Activated CD4-positive, alpha-beta T cell treated with anti-CD3 and anti-CD28 coated beads for 48 hours (primary cell): ENCODE data around the gene CACNB2.
"Not testable (repeated sequence)": the region's sequence is repeated elsewhere in the genome, so short reads cannot be mapped to it uniquely, and the experiment has no call there.

Experiments
- DNase-seq: peaks from one replicate; pipeline ENCODE4 v3.0.0-alpha.2; 2020

Gene CACNB2

DNA sequence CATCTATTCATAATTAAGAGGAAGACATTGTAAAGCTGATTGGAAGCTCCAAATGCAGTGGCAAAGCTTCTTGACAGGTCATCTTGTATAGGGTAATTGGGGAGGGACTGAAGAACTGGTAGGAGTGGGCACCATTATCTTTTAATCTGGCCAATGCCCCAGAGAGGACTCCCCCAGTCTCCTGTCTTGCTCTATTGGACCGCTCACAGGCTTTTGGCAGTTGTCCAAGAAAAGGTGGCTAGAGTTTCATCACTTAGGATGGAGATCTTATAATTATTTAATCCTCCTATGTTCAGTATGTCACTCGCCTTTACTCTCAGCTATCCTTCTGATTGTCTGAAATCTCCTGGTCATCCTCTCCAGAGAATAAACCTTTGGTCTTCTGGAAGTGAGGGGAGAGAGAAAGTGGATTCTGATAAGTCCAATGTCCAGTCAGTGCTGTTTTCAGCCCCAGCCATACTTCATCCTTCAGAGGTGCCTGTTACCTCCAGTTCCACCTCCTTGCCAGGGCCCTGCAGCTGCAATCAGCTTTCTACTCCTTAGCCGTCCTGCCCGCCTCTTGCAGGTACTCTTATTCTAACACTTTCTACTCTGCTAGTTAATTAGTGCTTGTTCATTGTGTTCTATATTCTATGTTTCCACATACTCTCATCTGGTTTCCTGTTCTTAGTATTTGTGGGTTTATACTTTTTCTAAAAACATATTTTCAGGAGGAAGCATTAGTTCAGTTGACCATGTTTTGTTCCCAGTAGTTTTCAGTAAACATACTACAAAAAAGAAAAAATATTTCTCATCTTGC lies 269.6 kb downstream of the CACNB2 start:
- DNase-seq, result no peak

DNA sequence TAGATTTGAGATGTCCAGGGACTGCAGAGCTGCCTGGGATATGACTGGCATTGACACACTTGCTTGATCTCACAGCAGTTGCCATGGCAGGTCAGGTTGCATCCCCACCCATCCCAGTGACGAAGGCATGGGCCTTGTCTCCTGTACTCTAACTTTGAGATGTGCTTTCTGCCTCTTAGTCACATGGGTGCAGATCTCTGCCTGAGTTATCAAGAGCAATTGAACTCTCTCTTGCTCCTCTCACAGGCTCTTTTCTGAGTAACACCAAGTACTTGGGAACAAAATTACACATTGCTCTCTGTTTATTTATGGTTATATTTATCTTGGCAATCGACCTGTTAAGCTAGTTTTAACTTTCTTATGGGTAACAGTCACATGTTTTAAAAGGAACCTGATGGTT lies 273.8 kb downstream of the CACNB2 start:
- no peak for DNase-seq

DNA sequence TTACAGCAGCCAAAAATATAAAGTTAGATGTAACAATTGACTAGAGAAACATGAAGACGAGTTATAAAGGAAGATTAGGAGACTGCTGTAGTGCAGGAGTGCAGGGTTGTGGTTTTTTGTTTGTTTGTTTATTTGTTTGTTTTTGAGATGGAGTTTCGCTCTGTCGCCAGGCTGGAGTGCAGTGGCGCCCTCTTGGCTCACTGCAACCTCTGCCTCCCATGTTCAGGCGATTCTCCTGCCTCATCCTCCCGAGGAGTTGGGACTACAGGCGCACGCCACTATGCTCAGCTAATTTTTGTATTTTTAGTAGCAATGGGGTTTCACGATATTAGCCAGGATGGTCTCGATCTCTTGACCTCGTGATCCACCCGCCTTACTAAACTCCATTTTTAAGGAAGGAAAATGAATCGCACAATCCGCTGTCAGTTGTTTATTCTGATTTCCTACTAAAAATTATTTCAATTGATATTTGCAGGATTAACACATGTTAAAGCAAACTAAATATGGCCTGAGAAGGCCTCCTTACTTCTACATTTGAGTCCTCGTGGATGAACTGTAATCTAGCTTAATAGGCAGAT lies 277.8 kb downstream of the CACNB2 start:
- no peak for DNase-seq

DNA sequence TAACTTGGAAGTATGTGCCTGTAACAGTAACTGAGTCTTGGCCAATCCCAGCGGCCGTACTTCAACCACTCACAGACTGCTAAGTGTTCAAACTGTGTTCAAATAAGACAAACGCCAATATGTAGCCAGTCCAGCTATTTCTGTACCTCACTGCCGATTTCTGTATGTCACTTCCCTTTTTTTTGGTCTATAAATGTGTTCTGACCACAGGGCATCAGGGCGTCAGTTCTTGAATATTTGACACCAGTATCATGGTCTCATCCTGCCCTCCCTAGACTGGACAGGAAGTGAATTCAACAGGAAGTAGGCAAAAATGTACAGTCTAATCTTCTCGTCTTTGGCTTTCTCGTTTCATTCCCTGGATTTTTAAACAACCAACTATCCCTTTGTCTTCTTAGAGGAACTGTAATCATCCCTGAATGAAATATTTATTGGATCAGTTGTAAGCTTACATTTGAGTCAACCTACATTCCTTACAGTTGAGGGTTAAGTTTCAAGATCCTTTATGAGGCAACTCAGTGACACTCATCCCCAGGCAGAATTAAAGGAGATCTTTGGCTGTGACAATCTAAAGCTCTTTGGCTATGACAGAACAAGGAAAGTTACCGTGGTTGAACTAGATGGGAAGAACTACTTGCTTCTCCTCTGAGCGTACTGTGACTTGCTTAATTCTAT lies 278.5 kb downstream of the CACNB2 start:
- DNase-seq, result no peak

DNA sequence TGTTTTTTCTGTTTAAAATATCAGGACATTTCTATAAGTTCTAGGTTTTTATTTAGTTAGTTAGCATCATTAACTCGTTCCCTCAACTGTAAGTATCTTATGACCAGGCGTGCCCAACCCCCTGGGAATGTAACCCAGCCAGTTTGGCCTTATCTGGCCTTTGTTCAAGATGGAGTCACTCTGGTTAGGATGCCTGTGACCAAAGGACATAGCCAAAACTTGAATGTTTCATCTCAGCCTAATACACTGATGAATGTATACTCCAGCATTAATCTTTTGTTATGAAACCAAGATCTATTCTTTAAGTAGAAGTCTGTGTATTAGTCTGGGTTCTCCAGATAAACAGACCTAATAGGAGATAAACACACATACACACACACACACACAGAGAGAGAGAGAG lies 279.7 kb downstream of the CACNB2 start:
- no peak for DNase-seq

DNA sequence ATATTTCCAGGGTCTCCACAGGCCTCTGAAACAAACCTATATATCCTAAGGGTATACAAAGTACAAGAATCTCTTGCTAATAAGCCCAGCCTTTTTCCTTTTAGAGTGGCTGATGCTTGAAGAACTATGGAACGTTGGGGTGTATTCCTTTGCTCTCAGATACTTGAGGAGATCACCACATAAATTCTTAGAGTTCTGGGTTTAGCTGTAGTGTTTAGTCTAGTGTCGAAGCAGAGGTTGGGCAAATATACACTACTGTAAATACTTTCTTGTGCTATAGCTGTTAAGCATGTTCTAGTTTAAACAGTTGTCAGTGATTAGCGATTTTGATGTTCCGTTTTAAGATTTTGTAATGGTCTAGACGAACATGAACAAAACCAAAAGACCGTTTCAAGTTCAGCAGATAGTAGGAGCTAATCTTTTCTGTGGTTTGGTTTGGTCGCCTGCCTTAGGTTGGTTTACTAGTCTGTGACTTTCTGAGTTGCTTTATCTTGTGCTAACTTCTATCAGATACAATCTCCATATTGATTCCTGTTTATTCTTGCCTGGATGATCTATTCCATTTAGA lies 281.6 kb downstream of the CACNB2 start:
- DNase-seq, result no peak

DNA sequence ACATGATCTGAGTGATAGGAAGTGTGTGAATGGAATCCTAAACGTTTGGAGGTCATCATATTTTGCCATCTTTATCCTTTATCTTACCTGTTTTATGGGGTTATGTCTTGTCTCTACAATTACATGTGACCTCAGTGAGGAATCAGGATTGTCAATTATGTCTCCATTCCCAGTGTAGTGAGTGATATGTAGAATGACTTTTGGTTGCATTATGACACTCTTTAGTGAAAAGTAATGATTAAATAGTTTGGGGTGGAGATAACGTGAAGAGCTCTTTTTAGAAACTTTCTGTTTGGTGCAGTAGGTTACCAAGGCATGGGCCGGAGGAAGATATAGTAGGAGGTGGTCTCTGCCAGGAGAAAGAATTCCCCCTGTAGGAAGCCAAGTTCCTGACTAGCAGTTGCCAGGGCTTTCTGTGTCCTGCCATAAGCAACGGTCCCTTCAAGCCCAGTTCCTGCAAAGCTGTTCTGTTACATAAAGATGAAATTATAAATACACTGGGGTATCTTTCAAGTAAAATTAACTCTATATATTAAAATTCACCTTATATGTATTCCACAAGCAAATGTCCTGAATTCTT lies 282.9 kb downstream of the CACNB2 start:
- no peak for DNase-seq

DNA sequence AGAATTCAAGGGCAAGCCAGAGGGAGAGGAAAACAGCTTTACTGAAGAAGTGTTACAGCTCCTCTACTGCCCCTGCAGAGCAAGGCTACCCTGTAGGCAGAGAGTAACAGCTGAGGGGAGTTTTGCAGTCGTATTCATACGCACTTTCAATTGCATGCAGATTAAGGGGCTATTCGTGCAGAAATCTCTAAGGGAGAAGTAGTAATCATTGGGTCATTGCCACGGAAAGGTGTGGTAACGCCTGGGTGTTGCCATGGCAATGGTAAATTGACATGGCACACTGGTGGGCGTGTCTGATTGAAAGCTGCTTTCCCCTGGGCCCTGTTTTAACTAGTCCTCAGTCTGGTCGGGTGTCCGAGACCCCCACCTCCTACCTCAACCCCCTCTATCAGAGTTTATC lies 284.0 kb downstream of the CACNB2 start:
- no peak for DNase-seq

DNA sequence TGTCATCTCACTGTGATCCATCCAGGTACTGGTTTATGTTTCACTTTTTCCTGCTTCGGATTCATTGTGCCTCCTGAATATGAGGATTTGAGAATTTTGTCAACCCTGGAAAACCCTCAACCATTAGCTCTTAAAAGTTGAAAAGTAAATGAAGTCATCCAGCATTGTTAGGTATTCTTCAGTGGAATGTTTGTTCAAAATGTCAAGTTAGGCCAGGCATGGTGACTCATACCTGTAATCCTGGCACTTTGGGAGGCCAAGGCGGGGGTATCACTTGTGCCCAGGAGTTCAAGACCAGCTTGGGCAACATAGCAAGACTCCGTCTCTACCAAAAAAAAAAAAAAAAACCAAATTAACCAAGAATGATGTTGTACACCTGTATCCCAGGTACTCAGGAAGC lies 289.1 kb downstream of the CACNB2 start:
- no peak for DNase-seq

DNA sequence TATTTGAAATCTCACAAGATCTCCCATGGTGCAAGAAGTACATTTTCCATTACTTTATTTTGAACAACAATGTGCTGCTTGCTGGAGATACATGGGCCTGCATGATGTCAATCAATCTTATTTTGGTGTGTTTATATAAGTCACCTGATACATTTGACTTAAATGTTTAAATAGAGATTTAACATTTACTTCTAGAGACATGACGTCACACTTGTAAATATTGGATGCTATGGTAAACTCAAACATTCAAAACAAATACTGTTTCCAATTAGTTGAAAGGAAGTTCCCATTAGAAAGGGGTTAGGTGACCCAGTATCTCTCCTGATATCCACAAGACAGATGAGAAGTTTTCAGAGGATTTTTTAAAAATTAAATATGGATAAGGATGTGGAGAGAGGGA lies 296.7 kb downstream of the CACNB2 start:
- DNase-seq, result no peak

DNA sequence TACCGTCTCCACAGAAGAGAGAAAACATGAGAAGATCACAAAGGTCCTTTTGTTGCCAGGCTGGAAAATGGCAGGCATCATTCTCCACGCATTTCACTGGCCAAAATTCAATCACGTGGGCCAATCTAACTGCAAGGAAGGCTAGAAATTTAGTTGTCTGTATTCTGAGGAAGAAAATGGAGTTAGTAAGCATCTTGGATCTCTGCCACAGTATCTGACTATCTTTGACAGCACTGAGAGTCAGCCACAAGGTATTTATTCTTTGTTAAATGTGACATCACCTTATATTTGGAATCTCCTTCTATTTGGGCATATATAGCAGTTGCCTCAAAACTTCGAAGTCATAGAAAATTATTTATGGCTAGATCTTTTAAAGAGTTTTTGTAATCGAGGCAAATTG lies 297.3 kb downstream of the CACNB2 start:
- DNase-seq, result no peak

DNA sequence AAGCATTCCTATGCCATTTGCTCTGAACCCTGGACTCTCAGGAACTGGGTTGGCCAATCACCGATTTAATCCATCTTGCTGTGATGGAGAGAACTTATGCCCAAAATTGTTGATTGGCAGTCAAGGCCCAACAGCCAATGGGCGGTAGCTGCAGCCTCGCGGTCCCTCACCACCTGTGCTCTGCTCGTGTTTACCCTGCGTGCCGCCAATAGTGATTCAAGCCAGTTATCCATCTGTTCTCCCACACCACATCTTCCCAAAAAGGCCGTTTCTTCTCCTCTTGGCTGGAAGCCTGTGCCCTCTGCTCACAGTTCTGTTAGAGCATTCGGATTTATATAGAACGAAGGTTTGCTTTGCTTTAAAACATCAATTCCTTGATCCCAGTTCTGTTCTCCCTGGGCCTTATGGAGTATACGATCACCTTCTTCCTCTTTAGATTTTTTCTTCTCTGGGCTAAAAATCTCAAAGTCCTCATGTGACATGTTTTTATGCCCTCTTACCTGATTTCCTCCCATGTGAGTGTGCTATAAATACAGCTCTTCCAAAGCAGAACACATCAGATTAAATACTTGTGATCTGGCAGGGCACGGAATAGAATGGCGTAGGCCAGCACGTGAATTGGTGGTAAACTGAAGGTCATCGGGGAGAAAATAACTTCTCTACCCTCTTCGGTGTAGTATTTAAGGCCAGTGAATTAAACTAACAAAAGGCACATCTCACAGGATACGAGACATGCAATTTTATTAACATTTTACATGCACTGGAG lies 298.3 kb downstream of the CACNB2 start:
- DNase-seq, result no peak

DNA sequence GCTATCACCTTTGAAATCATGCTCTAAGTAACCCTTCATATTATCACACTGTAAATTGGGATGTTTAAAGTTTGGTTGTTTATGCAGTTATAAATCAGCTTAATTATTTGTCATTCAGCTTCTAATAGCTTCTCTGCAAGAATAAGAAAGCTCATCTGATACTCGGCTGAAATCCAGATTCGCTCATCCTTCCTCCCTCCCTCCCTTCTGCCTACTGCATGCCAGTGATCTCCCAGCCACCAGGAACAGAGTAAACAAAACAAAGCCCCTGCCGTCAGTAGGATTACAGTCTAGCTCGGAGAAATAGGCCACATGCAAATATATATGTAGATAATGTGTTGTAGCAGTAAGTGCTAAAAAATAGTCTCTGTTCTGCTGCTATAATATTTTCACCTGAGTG lies 299.4 kb downstream of the CACNB2 start:
- DNase-seq, result no peak

DNA sequence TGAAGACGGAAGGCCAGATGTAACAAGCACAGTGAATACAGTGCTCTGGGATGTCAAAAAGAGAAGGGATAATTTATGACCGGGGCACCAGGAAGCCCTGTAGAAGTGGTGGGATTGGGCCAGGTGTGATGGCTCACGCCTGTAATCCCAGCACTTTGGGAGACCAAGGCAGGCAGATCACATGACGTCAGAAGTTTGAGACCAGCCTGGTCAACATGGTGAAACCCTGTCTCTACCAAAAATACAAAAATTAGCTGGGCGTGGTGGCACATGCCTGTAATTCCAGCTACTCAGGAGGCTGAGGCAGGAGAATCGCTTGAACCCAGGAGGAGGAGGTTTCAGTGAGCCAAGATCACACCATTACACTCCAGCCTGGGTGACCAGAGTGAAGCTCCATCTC lies 305.4 kb downstream of the CACNB2 start:
- DNase-seq, result not testable (repeated sequence)

DNA sequence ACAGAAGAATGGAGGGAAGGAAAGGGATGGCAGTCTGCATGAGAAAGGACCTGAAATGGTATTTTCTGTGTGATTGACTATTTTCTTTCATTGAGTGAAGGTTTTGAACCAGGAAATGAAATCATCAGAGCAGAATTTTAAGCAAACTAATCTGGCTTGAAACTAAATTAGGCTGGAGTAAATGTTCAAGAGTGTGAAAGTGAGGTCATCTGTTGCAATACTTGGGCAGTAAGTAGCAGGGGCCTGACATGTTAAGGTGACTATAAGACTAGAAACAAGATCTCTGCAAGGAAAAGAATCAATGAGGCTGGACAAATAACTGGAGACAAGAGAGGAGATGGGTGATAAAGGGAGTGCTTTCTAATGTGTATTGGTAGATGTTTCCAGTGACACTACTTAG lies 306.0 kb downstream of the CACNB2 start:
- DNase-seq, result no peak

DNA sequence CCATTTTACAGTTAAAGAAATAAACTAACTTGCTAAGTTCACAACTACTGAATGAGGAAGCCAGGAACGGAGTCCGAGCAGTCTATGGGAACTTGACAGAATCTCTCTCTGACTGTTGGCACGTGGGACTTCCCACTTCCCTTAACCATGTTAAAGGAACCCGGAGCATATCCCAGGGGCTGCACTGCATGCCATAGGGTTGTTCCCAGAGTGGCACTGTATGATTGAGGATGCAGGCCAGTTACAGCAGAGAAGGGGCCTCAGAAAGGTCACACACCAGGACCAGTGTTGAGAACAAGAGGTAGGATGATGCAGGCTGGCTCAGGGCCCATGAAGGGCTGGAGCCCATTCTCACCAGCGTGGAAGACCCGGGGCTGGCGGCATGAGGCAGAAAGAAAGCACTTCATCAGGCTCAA lies 309.4 kb downstream of the CACNB2 start:
- DNase-seq, result no peak

DNA sequence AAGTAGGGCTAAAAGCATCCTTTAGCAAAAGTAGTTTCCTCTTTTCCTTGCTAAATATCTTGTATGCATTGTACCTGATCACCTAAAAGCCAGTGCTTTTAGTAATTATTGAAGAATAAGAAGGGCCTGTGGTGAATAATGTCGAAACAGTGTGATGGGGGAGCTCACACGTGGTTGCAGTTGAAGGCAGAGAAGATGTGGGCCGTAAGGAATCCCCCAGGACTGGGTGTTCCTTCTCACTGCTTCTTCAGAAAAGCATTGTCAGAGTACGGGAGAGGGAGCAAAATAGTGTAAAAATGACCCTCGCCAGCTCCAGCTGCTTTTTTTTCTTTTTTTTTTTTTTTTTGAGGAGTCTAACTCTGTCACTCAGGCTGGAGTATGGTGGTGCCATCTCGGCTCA lies 310.1 kb downstream of the CACNB2 start:
- no peak for DNase-seq

DNA sequence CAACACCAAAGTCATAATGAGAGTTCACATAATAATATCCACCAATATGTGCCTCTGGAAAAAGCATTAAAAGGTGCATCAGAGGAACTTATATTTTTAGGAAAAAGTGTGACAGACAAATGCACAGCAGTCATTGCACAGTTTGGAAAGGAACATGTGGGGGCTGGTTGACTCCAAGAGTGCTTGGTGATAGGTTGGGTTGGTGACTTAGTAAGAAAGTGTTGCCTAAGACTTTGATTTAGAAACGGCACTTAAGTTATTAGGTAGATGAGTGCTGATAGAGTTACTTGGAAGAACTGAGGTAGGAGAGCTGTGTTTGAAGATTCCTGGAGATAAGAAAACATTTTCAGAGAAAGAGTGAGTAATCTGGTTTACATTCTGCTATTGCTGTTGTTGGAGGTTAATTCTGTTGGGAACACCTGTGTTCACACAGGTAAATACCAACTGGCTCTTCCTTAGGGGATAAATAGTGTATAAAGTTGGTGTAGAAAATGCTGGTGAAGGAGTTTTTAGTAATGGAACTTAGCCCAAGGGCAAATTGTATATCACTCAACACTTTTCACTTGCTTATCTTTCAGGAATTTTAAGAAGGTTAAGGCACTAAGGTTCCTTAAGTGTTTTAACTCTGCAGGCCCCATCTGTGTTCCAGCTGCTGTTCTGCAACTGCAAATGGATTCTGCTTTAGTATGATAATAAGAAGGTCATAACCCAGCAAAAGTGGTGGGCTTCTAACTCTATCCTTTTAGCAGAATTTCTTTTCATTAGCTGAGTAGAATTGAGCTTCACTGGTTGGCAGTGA lies 315.1 kb downstream of the CACNB2 start:
- DNase-seq, result no peak

DNA sequence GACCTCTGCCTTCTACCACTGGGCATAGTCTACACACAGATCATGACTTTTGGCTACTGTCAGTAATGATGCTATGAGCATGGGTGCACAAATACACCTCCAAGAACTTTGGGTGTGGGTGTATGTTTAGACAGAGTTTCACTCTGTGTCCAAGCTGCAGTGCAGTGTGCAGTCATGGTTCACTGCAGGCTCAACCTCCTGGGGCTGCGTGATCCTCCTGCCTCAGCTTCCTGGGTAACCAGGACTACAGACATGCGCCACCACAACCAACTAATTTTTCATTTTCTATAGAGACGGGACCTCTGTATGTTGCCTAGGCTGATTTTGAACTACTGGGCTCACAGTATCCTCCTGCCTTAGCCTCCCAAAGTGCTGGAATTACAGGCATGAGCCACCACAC lies 316.8 kb downstream of the CACNB2 start:
- no peak for DNase-seq

DNA sequence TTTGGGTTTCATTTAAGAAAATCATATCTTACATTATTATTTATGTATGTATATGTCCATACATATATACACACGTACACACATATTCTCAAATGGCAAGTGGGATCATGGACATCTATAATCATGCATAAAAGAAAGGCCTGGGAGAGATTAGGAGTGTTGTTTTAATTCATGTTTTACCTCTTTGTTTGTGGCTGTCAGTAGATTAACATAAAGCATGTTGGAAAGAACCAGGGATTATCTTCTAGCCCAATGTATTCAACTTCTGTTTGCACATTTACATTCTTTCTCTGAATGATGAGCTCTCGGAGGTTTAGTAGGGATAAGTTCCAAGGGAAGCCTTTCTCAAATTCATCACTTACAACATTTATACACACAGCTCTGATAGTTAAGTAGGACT lies 319.8 kb downstream of the CACNB2 start:
- no peak for DNase-seq

DNA sequence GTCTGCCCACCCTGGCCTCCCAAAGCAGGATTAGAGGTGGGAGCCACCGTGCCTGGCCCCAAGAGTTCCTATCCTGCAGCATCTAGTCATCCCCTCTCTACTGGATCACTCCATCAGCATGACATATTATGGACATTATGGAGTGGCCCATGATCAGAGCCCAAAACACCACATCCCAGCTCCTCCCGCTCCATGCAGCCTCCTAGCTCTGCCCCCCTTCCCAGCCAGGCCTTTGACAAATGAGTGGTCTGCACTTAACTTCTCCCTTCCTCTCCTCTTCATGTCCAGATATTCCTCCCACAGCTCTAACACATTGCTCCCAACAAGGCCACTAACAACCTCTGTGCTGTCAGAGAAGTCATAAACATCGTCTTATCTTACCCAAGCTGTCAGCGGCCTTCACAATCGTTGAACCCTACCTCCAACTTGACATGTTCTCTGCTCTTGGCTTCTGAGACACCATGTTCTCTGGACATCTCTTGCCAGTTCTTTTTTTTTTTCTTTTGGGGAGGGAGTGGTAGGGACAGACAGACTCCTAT lies 323.5 kb downstream of the CACNB2 start:
- DNase-seq, result no peak

DNA sequence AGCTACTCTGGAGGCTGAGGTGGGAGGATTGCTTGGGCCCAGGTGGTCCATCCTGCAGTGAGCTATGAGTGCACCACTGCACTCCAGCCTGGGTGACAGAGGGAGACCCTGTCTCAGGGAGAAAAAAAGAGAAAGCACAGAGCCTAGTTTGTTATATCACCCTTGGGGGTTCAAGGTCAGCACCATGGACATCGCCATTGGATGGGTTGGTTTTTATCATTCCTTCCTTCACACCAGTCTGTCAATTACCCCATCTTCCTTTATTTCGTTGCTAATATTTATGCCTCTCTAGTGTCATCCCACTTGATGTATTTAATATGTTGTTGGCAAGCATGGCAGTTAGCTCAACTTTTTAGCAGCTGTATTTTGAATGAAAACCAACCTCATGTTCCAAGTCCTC lies 328.9 kb downstream of the CACNB2 start:
- no peak for DNase-seq
